Uterus (tissue), 2 donors: Measurements from ENCODE around the gene ACAD11.
"Not testable (repeated sequence)": the region's sequence is repeated elsewhere in the genome, so short reads cannot be mapped to it uniquely, and the experiment has no call there.

Experiments used
- CTCF ChIP-seq, 4 experiments: fragments of 200-600 bp in 2 of 4; fragments of 450-650 bp in 2 of 4; sonication (generic) in 2 of 4; IDR thresholded peaks; one replicate each; pipeline ENCODE4 v1.5.1; 2016 to 2019; ENCODE audit warnings: antibody characterized with exemption in 4 of 4, mild to moderate bottlenecking in 2 of 4, moderate library complexity in 1 of 4
- POLR2A ChIP-seq, 2 donors: fragments of 450-650 bp; IDR thresholded peaks; one replicate each; pipeline ENCODE4 v1.6.1; 2016; ENCODE audit warnings: antibody characterized with exemption in 2 of 2, mild to moderate bottlenecking in 1 of 2, moderate library complexity in 1 of 2

GRCh38 chr3:132641427-132641826 lies 18.2 kb downstream of the ACAD11 start:
- not testable (repeated sequence) for TF ChIP-seq CTCF, POLR2A (IDR thresholded peaks at IDR 0.05)
